ENCODE measurements around the gene PPP2R1A. TPM values are rescaled to one million over a fixed set of nuclear protein-coding genes. Genes with fewer than 3 reads are reported as not detected.
A peak's percentile ranks its signal among the peaks of the same experiment; 100 is the strongest.

Gene PPP2R1A
- 100 to 1,000 TPM; 217 to 232 TPM for total RNA-seq
- polyA plus RNA-seq (ENCODE audit: insufficient read length in 2 of 2) = 100 to 1,000 TPM; 726 to 752 TPM
- long read RNA-seq, donor 1, full-length matches to known transcripts = 180 of 267 reads
- long read RNA-seq, donor 1, partial matches to known transcripts = 87 of 267 reads
- long read RNA-seq, donor 1, other reads (novel, unspliced or antisense) = 0 of 267 reads
- long read RNA-seq, donor 2, full-length matches to known transcripts = 47 of 140 reads
- long read RNA-seq, donor 2, partial matches to known transcripts = 93 of 140 reads
- long read RNA-seq, donor 2, other reads (novel, unspliced or antisense) = 0 of 140 reads
- long read RNA-seq, donor 3, full-length matches to known transcripts = 84 of 161 reads
- long read RNA-seq, donor 3, partial matches to known transcripts = 77 of 161 reads
- long read RNA-seq, donor 3, other reads (novel, unspliced or antisense) = 0 of 161 reads
- long read RNA-seq, donor 4, full-length matches to known transcripts = 62 of 110 reads
- long read RNA-seq, donor 4, partial matches to known transcripts = 48 of 110 reads
- long read RNA-seq, donor 4, other reads (novel, unspliced or antisense) = 0 of 110 reads

DNA sequence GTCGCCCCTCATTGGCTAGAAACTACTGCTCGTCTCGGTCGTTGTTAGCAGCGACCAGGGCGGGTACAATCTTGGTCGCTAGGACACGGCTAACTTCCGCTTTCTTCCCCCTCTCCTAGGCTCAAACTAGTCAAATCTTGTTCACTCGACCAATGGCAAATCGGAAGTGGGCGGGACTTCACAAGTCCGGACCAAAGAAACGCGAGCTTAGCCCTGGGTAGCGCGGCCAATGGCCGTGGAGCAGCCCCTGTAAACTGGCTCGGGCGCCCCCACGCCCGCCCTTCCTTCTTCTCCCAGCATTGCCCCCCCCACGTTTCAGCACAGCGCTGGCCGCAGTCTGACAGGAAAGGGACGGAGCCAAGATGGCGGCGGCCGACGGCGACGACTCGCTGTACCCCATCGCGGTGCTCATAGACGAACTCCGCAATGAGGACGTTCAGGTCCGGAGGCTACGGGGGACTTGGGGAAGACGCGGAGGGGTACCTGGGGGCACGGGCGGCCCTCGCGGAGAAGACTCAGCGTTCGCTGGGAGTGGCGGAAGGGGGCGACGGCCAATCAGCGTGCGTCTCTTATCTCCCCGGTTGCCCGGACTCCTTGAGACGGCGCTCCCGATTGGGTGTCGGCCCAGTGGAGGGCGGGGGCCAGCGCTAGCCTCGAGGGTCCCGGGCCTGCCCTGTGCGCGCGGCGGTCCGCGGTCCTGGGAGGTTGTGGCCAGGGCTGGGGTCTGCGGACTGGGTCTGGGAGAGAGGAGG, at the start of gene PPP2R1A:
TSS of gene PPP2R1A (plus strand) at position 318 of the 752 bp plus-strand sequence. CDS start at position 363, 45 bp downstream.
- H3K4me1 ChIP-seq (ENCODE audit: control insufficient read depth, insufficient read depth, low read length) = peaks cover 27% of the 10 kb centered on the region
- H3K4me3 ChIP-seq (ENCODE audit: low read depth, low read length) = peak within 1 kb of the TSS; percentile 86
- DNase-seq (ENCODE audit: low read depth in 4 of 6, low spot score in 6 of 6) = peak; percentile 100
- H3K27ac ChIP-seq (ENCODE audit: low read depth, low read length) = peak within 1 kb of the TSS; percentile 94
- peaks cover 18% of the 10 kb centered on the region for H3K36me3 ChIP-seq (ENCODE audit: control insufficient read depth, insufficient read depth, low read length)
- H3K27me3 ChIP-seq (ENCODE audit: control insufficient read depth, insufficient read depth, low read length) = no peaks in the 10 kb centered on the region
- no peaks in the 10 kb centered on the region for H3K9me3 ChIP-seq (ENCODE audit: control insufficient read depth, insufficient read depth, low read length)
- 0% methylated on average over 70 of the region's 70 CpGs for WGBS (ENCODE audit: insufficient coverage)

DNA sequence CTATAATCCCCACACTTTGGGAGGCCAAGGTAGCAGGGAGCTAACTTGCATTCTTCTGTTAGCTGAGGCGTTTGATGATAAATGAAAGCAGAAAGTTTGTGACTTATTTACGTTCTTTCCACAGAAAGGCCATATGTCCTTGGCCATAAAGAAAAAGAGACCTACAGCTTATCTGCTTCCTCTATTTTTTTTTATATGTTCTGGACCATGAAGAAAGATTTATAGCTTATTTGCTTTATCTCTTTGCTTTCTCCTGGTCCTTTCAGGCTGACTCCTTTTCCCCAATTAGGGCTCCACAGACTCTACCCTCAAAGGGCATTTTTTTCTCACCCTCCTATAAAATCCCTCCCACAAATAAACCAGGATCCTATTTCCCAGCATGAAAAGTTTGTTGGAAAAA, 48.6 kb upstream of the PPP2R1A start:
- DNase-seq (ENCODE audit: low read depth in 4 of 6, low spot score in 6 of 6) = no peak
- H3K27ac ChIP-seq (ENCODE audit: low read depth, low read length) = no peak overlapping the region
- no CpG with 5 or more reads among the region's 2 CpGs for WGBS (ENCODE audit: insufficient coverage)
- no peak overlapping the region for H3K4me3 ChIP-seq (ENCODE audit: low read depth, low read length)
- no peaks in the 10 kb centered on the region for H3K36me3 ChIP-seq (ENCODE audit: control insufficient read depth, insufficient read depth, low read length)
- no peaks in the 10 kb centered on the region for H3K9me3 ChIP-seq (ENCODE audit: control insufficient read depth, insufficient read depth, low read length)
- peaks cover 3% of the 10 kb centered on the region for H3K4me1 ChIP-seq (ENCODE audit: control insufficient read depth, insufficient read depth, low read length)
- no peaks in the 10 kb centered on the region for H3K27me3 ChIP-seq (ENCODE audit: control insufficient read depth, insufficient read depth, low read length)

DNA sequence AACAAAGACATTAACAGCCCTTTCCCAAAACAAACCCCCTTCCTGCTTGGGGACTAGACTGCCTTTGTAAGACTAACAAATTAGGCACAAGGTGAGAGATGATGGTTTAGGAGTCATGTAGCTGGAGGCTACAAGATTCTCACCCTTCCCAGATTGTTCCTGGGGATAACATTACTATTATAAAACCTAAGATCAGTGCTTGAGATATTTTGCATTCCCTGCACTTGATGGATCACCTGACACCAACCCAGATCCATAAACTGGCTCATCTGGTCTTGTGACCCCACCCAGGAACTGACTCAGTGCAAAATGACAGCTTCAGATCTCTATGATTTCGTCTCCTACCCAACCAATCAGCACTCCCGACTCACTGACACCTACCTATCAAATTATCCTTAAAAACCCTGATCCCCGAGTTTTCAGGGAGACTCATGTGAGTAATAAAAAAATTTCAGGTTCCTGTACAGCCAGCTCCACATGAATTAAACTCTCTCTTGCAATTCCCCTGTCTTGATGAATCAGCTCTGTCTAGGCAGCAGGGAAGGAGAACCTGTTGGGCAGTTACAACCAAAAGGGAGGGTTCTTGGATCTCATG, 47.8 kb upstream of the PPP2R1A start:
- Histone ChIP-seq H3K27me3 (ENCODE audit: control insufficient read depth, insufficient read depth, low read length) (no peaks in the 10 kb centered on the region), H3K9me3 (ENCODE audit: control insufficient read depth, insufficient read depth, low read length) (no peaks in the 10 kb centered on the region), H3K36me3 (ENCODE audit: control insufficient read depth, insufficient read depth, low read length) (no peaks in the 10 kb centered on the region), H3K4me3 (ENCODE audit: low read depth, low read length) (no peak overlapping the region), H3K27ac (ENCODE audit: low read depth, low read length) (no peak overlapping the region), H3K4me1 (ENCODE audit: control insufficient read depth, insufficient read depth, low read length) (peaks cover 3% of the 10 kb centered on the region)
- no peak for DNase-seq (ENCODE audit: low read depth in 4 of 6, low spot score in 6 of 6)
- 100% methylated on average over 1 of the region's 3 CpGs for WGBS (ENCODE audit: insufficient coverage)

DNA sequence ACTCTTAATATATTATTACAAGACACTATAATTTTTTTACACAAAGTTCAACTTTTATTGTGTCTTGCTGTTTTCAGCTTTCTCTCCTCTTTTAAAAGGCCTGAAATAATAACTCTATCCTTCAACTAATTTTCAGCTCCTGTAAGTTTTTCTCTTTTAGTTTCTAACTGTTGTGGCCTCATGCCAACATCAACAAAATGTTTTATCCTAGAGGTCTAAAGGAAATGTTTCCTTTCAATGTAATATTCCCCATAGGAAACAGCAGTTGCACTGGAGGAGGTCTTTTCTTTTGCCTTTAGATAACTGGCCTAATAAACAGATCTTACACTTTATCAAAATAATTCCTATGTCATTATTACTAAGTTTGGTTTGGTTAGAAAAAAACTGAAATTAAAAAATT, 41.6 kb upstream of the PPP2R1A start:
- no peak overlapping the region for H3K27ac ChIP-seq (ENCODE audit: low read depth, low read length)
- no peaks in the 10 kb centered on the region for H3K4me1 ChIP-seq (ENCODE audit: control insufficient read depth, insufficient read depth, low read length)
- no peak overlapping the region for H3K4me3 ChIP-seq (ENCODE audit: low read depth, low read length)
- no peak for DNase-seq (ENCODE audit: low read depth in 4 of 6, low spot score in 6 of 6)
- H3K27me3 ChIP-seq (ENCODE audit: control insufficient read depth, insufficient read depth, low read length) = no peaks in the 10 kb centered on the region
- H3K36me3 ChIP-seq (ENCODE audit: control insufficient read depth, insufficient read depth, low read length) = peaks cover under 1% of the 10 kb centered on the region
- H3K9me3 ChIP-seq (ENCODE audit: control insufficient read depth, insufficient read depth, low read length) = no peaks in the 10 kb centered on the region

DNA sequence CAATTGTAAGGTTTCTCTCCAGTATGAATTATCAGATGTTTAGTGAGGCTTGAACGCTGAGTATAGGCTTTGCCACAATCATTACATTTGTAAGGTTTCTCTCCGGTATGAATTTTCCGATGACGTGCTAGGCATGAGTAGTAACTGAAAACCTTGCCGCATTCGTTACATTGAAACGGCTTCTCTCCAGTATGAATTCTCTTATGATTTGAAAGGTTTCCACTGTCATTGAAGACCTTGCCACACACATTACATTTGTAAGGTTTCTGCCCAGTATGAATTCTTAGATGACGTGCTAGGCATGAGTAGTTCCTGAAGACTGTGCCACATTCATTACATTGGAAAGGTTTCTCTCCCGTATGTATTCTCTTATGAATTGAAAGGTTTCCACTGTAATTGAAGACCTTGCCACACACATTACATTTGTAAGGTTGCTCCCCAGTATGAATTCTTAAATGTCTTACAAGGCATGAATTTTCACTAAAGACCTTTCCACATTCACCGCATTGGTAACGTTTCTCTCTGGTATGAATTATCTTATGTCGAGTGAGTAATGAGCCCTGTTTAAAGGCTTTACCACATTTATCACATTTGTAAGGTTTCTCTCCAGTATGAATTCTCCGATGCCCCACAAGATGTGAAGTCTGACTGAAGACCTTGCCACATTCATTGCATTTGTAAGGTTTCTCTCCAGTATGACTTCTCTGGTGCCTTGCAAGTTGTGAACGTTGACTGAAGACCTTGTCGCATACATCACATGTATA, 34.1 kb upstream of the PPP2R1A start:
- WGBS (ENCODE audit: insufficient coverage) = 98% methylated on average over 6 of the region's 15 CpGs
- no peak overlapping the region for H3K4me3 ChIP-seq (ENCODE audit: low read depth, low read length)
- peaks cover 18% of the 10 kb centered on the region for H3K9me3 ChIP-seq (ENCODE audit: control insufficient read depth, insufficient read depth, low read length)
- no peak for DNase-seq (ENCODE audit: low read depth in 4 of 6, low spot score in 6 of 6)
- no peaks in the 10 kb centered on the region for H3K4me1 ChIP-seq (ENCODE audit: control insufficient read depth, insufficient read depth, low read length)
- H3K27me3 ChIP-seq (ENCODE audit: control insufficient read depth, insufficient read depth, low read length) = no peaks in the 10 kb centered on the region
- H3K27ac ChIP-seq (ENCODE audit: low read depth, low read length) = no peak overlapping the region
- H3K36me3 ChIP-seq (ENCODE audit: control insufficient read depth, insufficient read depth, low read length) = peaks cover 18% of the 10 kb centered on the region

DNA sequence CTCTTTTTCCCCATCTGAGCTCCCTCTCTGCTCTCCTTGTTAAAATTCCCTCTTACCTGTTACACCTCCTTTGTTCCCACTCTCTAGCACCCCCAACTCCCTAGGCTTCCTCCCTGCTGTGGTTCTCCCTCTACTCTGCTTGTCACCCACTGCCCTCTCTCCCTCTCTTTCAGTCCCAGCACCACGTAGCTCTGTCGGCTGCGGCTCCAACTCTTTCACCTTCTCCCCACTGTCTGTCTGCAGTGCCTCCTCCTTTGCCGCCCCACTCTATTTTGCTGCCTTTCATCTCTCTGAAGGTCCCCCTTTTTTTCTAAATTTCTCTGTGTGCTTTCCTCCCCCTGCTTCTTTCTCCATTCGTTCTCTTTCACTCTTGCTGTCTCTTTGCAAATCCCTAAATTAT, 19.5 kb upstream of the PPP2R1A start:
- Histone ChIP-seq H3K4me3 (ENCODE audit: low read depth, low read length) (peak overlapping the region; percentile 84), H3K4me1 (ENCODE audit: control insufficient read depth, insufficient read depth, low read length) (peaks cover 8% of the 10 kb centered on the region), H3K27me3 (ENCODE audit: control insufficient read depth, insufficient read depth, low read length) (no peaks in the 10 kb centered on the region), H3K36me3 (ENCODE audit: control insufficient read depth, insufficient read depth, low read length) (peaks cover 22% of the 10 kb centered on the region), H3K9me3 (ENCODE audit: control insufficient read depth, insufficient read depth, low read length) (no peaks in the 10 kb centered on the region), H3K27ac (ENCODE audit: low read depth, low read length) (peak overlapping the region; percentile 74)
- peak in 2 of 6 donors; percentile 4 to 9 for DNase-seq (ENCODE audit: low read depth in 4 of 6, low spot score in 6 of 6)
- 0% methylated on average over 5 of the region's 5 CpGs for WGBS (ENCODE audit: insufficient coverage)

DNA sequence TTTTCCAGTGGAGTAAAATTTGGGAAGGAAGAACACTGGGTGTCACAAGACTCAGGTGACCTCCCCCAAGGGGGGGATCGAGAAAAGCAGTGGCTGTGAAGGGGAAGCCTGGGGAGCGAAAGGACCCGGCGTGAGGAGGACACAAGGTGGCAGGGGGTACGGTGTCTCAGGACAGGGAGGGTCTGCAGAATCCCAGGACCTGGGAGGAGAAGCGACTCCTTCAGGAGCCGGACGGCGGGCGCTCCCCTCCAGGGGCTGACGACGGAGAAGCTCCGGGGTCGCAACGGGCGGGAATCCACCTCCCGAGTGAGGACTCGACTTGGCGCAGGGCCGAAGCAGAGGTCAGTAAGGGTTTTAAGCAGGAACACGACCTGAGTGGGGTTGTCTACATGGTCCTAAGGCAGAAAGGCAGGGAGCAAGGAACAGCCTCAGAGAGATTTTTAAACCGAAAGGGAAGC, 19.0 kb upstream of the PPP2R1A start:
- under 1% methylated on average over 22 of the region's 22 CpGs for WGBS (ENCODE audit: insufficient coverage)
- no peak for DNase-seq (ENCODE audit: low read depth in 4 of 6, low spot score in 6 of 6)
- peak overlapping the region; percentile 74 for H3K27ac ChIP-seq (ENCODE audit: low read depth, low read length)
- peaks cover 18% of the 10 kb centered on the region for H3K36me3 ChIP-seq (ENCODE audit: control insufficient read depth, insufficient read depth, low read length)
- peaks cover 8% of the 10 kb centered on the region for H3K4me1 ChIP-seq (ENCODE audit: control insufficient read depth, insufficient read depth, low read length)
- no peaks in the 10 kb centered on the region for H3K9me3 ChIP-seq (ENCODE audit: control insufficient read depth, insufficient read depth, low read length)
- H3K27me3 ChIP-seq (ENCODE audit: control insufficient read depth, insufficient read depth, low read length) = no peaks in the 10 kb centered on the region
- H3K4me3 ChIP-seq (ENCODE audit: low read depth, low read length) = peak overlapping the region; percentile 84

DNA sequence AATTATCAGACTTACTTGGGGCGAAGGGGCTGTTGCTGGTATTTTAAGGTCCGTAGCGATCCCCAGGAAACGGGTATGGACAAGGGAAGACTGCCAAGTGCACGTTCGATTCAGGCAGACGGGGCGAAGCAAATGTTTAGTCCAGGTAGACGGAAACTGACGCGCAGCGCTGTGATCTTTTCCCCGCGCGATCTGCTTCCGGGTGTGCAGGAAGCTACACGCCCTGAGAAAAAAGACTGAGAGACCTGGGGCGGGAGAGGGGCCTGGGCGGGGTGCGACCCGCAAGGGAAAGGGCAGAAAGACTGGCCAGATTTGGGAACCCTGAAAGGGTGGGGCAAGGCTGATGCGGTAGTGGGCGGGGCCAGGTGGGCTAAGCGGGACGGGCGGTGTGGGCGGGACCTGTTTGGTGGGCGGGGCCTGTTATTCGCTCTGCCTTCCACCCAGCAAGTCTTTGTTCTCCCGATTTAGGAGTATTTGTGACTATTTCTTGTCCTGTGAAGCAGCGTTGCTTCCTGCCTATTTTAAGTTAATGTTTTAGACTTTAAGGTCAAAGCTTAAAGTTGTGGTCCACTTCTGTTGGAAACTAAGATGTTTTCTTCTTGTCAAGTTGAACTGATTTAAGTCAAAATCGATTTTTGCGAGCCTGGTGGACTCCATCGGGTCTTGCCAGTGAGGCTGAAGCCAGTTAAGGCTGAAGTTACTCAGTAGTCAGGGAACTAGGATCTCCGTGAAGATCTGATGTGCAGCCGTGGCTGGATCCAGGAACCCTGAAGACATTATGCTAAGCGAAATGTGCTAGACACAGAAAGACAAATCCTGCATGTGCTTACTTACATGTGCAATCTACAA, 18.3 kb upstream of the PPP2R1A start, which contains the start of gene ZNF836:
TSS of gene ZNF836 (minus strand) at position 301 of the 849 bp plus-strand sequence. CDS start 3,549 bp downstream, outside the sequence.
- H3K27ac ChIP-seq (ENCODE audit: low read depth, low read length) = peak within 1 kb of the TSS; percentile 74
- H3K4me1 ChIP-seq (ENCODE audit: control insufficient read depth, insufficient read depth, low read length) = peaks cover 8% of the 10 kb centered on the region
- no peaks in the 10 kb centered on the region for H3K27me3 ChIP-seq (ENCODE audit: control insufficient read depth, insufficient read depth, low read length)
- DNase-seq (ENCODE audit: low read depth in 4 of 6, low spot score in 6 of 6) = peak; percentile 61 to 95 (median 70)
- no peaks in the 10 kb centered on the region for H3K9me3 ChIP-seq (ENCODE audit: control insufficient read depth, insufficient read depth, low read length)
- WGBS (ENCODE audit: insufficient coverage) = 6% methylated on average over 34 of the region's 37 CpGs
- peak within 1 kb of the TSS; percentile 84 for H3K4me3 ChIP-seq (ENCODE audit: low read depth, low read length)
- H3K36me3 ChIP-seq (ENCODE audit: control insufficient read depth, insufficient read depth, low read length) = peaks cover 12% of the 10 kb centered on the region
